ENCODE data around the gene HS1BP3. TPM values are rescaled to one million over a fixed set of nuclear protein-coding genes. Genes with fewer than 3 reads are reported as not detected.

Gene HS1BP3
- total RNA-seq, 4 donors from 2014 or later: 33.1 to 63.0 (median 41.0) TPM

DNA sequence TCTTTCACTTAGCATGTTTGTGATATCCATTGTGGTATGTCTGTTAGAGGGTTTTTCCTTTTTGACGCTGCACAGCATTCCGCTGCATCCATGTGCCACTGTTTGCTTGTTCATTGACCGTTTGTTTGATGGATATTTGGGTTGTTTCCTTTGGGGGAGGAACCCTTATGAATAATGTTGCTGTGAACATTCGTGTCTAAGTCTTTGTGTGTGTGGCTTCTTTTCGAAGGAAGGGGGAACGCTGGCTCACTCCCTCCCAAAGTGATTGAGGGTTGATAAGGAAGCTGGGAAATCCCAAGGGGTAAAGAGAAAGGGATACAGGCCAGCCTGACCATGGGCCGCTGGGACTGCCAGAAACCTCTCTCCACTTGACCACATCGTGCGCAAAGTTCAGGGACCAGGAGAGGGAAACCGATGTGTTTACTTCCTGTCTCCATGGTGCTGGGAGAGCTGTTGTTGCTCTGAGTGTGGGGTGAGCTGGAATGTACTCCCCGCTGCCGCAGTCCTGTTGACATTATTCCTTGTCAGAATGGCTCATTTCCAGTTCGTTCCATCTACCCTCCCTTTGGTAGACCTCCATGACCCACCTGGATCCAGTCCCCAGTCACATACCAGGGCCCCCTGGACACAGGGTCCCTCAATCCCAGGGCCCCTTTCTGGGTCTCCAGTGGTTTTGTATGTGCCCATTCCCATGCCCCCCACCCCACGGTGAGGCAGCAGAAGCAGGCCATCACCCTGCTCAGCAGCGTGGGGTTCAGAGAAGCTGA, 39.6 kb downstream of the HS1BP3 start:
- Histone ChIP-seq H3K4me1 (peaks cover 0 to 18% (median 0%) of the 10 kb centered on the region in 4 donors), H3K27me3 (no peaks in the 10 kb centered on the region), H3K36me3 (no peaks in the 10 kb centered on the region), H3K9me3 (no peaks in the 10 kb centered on the region), H3K27ac (peak overlapping the region; percentile 21 to 97 (median 65)), H3K4me3 (no peak overlapping the region)
- DNase-seq: peak in 2 of 3 donors; percentile 54 to 72
- no peak for TF ChIP-seq POLR2A (IDR thresholded peaks at IDR 0.05)
- TF ChIP-seq, protein P1, sequence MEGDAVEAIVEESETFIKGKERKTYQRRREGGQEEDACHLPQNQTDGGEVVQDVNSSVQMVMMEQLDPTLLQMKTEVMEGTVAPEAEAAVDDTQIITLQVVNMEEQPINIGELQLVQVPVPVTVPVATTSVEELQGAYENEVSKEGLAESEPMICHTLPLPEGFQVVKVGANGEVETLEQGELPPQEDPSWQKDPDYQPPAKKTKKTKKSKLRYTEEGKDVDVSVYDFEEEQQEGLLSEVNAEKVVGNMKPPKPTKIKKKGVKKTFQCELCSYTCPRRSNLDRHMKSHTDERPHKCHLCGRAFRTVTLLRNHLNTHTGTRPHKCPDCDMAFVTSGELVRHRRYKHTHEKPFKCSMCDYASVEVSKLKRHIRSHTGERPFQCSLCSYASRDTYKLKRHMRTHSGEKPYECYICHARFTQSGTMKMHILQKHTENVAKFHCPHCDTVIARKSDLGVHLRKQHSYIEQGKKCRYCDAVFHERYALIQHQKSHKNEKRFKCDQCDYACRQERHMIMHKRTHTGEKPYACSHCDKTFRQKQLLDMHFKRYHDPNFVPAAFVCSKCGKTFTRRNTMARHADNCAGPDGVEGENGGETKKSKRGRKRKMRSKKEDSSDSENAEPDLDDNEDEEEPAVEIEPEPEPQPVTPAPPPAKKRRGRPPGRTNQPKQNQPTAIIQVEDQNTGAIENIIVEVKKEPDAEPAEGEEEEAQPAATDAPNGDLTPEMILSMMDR (IDR thresholded peaks at IDR 0.05): no peak

DNA sequence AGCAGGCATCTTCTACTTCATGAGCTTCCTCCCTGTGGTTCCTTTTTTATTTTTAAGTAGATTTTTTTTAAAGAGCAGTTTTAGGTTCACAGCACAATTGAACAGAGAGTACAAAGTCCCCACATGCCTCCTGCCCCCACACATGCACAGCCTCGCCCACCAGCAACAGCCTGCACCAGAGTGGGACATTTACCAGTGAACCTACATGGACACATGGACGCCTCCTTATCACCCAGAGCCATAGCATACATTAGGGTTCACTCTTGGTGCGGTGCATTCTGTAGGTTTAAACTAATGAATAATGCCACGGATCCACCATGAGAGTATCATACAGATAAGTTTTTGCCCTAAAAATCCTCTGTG, 40.9 kb downstream of the HS1BP3 start:
- peaks cover 0 to 7% (median 0%) of the 10 kb centered on the region in 4 donors for H3K4me1 ChIP-seq
- peak in 1 of 3 donors; percentile 22 for DNase-seq
- no peaks in the 10 kb centered on the region for H3K27me3 ChIP-seq
- no peaks in the 10 kb centered on the region for H3K36me3 ChIP-seq
- no peak overlapping the region for H3K4me3 ChIP-seq
- TF ChIP-seq POLR2A (IDR thresholded peaks at IDR 0.05): no peak
- TF ChIP-seq, protein P1 (IDR thresholded peaks at IDR 0.05): no peak
- H3K27ac ChIP-seq: peak overlapping the region in 1 of 4 donors; percentile 71
- H3K9me3 ChIP-seq: no peaks in the 10 kb centered on the region

DNA sequence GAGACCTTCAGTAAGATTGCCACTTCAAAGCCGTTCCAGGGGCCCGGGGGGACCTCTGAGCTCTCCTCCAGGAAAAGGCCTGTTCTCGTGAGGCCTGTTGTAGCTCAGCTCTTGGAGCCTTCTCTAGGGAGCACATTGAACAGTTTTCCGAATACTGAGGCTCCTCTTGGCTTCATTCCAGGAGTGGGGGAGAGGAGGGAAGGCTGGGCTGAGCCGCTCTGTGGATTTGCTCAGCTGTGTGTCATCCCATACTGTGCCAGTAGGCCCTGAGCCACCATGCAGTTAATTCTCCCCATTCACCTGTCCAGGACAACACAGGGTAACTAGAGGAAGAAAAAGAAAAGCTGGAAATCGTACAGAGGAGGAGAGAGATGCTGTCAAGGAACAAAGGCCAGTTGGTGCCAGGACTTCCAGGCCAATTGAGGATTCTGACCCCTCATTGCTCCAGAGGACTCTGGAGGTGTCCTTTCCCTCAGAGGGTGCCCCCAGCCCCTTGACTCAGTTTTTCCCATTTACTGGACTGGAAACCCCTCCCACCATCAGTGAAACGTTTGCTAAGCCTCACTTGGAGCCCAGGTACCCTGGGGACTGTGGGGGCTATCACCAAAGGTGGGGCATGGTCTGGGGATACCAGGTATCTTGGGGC, 41.4 kb downstream of the HS1BP3 start:
- H3K36me3 ChIP-seq: no peaks in the 10 kb centered on the region
- no peaks in the 10 kb centered on the region for H3K9me3 ChIP-seq
- H3K27me3 ChIP-seq: no peaks in the 10 kb centered on the region
- H3K4me1 ChIP-seq: peaks cover 0 to 4% (median 0%) of the 10 kb centered on the region in 4 donors
- H3K4me3 ChIP-seq: no peak overlapping the region
- no peak for TF ChIP-seq POLR2A (IDR thresholded peaks at IDR 0.05)
- TF ChIP-seq, protein P1 (IDR thresholded peaks at IDR 0.05): no peak
- H3K27ac ChIP-seq: peak overlapping the region in 2 of 4 donors; percentile 53 to 71
- peak in 2 of 3 donors; percentile 29 to 47 for DNase-seq

DNA sequence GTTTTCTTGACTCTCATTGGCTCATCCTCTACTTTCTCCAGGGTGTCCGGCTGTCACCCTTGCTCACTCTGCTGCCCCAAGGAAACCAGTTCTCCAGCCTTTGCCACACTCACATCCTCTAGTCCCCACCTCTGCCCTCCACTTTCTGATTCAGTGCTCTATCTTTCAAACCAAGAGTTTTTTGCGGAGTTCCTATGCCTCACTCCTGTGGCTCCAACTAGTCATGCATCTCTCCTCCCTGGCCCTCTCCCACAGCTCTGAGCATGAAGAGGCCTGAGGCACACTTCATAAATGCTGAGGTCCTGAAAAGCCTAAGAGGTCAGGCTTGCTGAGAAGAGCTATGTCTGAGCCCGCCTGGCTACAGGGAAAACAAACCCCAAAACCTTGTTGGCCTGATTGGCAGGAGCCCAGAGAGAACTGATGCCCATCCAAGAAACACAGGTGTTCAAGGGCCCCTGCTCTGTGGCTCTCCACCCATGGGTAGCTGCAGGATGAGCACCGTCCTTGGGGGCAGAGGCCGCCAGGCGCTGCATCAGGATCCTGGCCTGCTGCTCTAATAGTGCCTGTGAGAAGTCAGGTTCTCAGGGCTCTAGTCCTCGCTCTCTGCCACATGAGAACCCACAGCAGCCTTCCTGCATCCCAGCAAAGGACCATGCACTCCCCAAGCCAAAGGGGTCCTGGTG, 42.1 kb downstream of the HS1BP3 start:
- Histone ChIP-seq H3K27ac (peak overlapping the region in 2 of 4 donors; percentile 53 to 71), H3K27me3 (no peaks in the 10 kb centered on the region), H3K36me3 (no peaks in the 10 kb centered on the region), H3K4me1 (peaks cover 0 to 4% (median 0%) of the 10 kb centered on the region in 4 donors), H3K4me3 (no peak overlapping the region), H3K9me3 (no peaks in the 10 kb centered on the region)
- peak in 2 of 3 donors; percentile 33 to 42 for DNase-seq
- TF ChIP-seq, protein P1 (IDR thresholded peaks at IDR 0.05): no peak
- no peak for TF ChIP-seq POLR2A (IDR thresholded peaks at IDR 0.05)

DNA sequence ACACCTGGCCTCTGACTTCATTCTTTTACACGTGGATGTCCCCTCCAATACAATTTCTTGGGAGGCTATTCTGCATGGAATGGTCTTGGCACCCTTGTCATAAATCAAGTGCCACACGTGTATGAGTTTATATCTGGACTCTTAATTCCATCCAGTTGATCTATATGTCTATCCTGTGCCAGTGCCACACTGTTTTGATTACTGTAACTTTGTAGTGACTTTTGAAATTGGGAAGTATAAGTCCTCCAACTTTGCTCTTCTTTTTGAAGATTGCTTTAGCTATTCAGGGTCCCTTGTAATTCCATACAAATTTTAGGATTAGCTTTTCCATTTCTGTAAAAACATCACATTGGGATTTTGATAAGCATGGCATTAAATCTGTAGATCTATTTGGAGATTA, 43.5 kb downstream of the HS1BP3 start:
- Histone ChIP-seq H3K27me3 (no peaks in the 10 kb centered on the region), H3K27ac (no peak overlapping the region), H3K4me3 (no peak overlapping the region), H3K36me3 (no peaks in the 10 kb centered on the region), H3K4me1 (peaks cover 0 to 4% (median 0%) of the 10 kb centered on the region in 4 donors), H3K9me3 (no peaks in the 10 kb centered on the region)
- no peak for DNase-seq
- TF ChIP-seq, protein P1 (IDR thresholded peaks at IDR 0.05): no peak
- no peak for TF ChIP-seq POLR2A (IDR thresholded peaks at IDR 0.05)
